Islet of Langerhans (tissue), 1 donor: ENCODE results near the gene KRT38.
"Not testable (repeated sequence)": the region's sequence is repeated elsewhere in the genome, so short reads cannot be mapped to it uniquely, and the experiment has no call there.

Source experiments
- FAIRE-seq: peaks from one replicate; lab custom pipeline; 2011; peaks lifted over from hg19 to GRCh38; lab: Jason Lieb, UNC

KRT38 gene

DNA sequence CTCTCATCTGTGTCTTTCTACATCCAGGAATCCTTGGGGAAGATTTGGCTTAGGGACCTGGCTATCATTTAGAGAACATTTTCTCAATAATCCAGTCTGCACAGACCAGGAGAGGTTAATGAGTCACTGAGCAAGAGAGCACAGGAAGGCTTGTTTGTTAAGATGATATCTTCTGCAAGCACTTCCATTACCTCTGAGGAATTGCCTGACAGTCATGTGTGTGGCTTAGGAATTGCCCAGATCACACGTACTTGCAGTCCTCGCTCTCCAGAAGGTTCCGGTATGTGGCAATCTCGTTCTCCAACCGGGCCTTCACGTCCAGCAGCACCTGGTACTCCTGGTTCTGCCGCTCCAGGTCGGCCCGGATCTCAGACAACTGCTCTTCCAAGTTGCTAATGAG lies 19.7 kb downstream of the KRT38 start:
- FAIRE-seq = no peak

DNA sequence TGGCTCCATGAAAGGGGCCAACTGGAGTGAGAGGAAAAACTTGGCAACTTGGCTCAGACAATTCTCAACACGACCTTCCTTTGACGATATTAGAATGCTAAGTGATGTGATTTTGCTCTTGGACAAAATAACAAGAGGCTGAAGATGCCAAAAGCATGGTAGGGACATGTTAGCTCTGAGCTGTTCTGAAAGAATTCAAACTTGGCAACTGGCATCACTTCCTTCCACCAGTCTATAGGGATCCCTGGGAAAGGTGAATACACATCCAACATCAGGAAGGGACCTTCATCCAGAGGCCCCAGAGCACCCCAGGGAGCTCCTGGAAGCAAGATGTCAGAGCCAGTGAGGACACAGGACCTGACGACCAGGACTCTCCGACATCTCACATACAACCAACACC lies 20.6 kb downstream of the KRT38 start:
- no peak for FAIRE-seq

DNA sequence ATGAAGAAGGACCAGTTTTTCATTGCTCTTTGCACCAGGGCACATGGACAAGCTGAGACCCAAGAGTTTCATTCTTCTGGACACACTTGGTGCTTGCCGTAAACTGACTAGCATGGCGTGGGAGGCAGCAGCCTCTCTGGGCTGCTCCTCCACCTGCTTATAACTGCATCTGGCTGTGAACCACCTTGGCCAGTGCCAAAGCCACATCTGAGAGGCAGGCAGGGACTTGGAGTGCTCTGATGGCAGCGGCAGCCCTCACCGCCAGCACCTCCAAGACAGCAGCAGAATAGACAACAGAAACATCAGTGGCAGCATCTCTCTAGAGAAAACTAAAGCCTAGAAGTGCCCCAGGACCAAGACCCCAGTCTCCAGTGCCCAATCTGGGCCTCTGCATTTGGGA lies 21.1 kb downstream of the KRT38 start:
- FAIRE-seq = no peak

DNA sequence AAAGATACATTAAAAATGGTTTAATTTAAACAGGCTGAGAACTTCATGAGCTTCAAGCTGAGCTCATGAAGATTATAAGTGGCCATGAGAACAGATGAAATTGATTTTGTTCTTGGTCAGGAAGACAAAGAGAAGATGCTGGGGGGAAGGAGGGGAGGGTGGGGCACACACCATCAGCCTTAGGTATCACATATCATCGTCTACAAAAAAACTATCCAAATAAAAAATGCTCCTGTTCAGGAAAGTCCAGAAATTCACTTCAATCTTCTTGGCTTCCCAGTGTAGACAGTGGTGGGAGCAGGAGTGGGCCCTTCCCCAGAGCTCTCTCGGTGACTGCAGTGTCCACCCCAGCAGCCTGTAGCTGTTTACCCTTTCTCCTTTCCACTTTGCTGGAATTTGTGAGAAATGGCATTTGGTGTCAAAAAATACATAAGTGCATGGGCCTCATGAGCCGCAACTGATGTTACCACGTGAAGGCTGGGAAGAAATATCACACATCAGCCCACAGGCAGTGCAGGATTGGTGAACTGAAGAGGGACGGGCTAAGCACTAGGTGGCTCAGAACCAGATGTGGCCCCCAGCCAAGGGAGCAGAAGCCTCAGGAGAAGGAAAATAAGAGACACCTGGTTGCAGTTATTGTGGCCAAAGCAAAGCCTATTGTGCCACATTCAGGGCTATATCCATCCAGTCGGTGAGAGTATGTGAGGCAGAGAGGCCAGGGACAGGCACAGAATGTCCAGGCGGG lies 22.5 kb downstream of the KRT38 start:
- FAIRE-seq = no peak

DNA sequence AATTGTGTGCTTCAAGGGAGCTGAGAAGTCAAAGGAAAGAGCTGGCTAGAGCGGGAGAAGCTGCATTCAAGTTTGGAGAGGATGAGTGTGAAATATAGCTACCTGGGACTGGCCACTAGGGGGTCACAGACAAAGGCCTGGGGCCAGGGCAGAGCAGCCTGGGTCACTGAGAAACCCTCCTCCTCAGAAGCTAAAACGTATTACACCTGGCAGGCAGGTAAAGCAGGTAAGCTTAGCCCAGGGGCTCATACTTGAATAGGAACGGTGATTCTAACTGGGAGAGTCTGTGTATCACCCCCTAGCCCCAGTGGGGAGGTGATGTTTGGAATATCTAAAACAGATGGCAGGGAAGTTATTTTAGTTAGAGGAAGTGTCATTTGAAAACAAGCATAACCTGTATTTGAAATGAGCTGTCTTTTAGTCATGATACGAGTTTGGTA lies 23.2 kb downstream of the KRT38 start:
- no peak for FAIRE-seq

DNA sequence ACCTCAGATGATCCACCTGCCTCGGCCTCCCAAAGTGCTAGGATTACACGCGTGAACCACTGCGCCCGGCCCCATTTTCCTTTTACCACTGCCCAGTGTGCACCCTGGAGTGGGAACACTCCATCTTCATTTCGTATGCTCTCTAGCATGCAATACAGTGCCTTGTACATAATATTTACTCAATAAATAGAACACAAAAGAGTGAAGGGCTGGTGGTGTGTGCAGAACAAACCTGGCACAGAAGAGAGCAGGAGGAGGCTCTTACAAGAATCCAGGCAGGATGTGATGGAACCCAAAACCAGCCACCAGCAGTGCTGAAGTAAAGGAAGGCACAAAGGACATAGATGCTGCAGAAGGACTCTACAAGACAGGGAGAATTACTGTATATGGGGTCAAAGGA lies 23.7 kb downstream of the KRT38 start:
- no peak for FAIRE-seq

GRCh38 chr17:41416479-41416878 lies 24.3 kb downstream of the KRT38 start:
- no peak for FAIRE-seq

GRCh38 chr17:41415833-41416335 lies 24.9 kb downstream of the KRT38 start:
- FAIRE-seq = no peak

DNA sequence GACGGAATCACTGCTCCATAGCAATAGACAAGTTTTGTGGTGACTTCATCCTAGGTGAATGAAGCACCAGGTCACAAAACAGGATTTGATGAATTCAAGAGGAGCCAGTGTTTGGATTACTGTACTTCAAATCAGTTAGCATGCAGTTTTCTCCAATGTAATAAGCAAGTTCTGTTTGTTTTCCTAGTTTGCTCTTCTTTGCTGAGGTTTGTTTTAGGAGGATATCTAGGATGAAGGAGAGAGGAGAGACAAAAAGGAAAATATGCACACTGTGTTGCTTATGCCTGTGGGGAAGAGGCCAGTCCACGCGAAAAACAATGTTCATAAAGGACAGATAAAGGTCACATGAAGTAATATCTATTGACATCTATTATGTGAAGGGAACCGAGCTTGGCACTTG lies 25.4 kb downstream of the KRT38 start:
- no peak for FAIRE-seq

GRCh38 chr17:41413982-41414381 lies 26.8 kb downstream of the KRT38 start:
- no peak for FAIRE-seq

DNA sequence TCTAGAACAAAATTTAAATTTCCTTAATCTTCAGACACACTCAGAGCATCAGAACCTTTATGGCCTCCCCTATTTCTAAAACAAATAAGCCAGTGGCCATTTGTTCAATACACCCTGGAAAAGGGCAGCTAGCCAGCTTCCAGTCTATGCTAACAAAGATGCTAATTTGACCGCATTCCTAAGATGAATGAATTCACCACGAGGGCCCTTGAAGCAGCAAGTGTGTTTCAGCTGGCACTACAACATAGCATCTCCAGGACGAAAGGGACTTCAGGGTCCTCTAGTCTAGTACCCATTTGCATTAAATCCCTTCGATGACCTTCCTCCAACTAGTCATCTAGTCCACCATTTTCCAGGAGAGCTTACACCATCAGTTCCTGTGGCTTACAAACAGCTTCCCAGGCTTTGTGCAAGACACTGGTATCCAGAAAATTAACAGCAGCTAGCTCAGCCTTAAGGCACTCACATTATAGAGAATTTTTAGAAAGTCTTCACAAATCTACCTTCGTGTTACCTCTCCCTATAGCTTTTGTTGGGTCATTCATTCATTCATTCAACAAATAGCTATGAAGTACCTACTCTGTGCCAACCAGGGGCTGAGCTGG lies 27.3 kb downstream of the KRT38 start:
- no peak for FAIRE-seq

DNA sequence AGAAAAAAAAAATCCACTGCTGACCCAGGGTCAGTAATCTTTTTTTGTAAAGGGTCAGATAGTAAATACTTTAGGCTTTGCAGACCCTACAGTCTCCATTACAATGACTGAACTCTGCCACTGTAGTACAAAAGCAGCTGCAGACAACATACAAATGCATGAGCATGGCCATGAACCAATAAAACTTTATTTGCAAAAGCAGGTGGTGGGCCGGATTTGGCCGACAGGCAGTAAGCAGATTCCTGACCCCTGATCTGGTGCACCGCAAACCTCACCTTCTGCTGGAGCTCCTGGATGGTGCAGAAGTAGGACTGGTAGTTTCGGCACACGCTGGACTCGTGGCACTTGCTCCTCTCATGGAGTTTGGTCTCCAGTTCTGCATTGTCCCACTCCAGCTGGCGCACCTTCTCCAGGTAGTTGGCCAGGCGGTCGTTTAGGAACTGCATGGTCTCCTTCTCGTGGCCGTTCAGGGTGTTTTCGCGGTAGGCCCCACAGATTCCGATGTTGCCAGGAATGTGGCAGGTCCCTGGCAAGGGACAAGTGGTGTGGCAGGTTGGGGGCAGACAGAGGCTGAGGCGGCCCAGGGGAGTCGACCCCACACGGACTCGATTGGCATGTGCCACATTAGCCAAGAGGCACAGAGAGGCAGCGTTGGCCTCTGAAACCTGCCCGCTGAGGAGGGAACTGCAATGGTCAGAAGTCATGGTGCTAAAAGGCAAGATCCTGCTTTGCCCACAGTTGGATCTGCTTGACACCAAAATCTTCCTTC lies 29.5 kb downstream of the KRT38 start:
- FAIRE-seq = no peak

DNA sequence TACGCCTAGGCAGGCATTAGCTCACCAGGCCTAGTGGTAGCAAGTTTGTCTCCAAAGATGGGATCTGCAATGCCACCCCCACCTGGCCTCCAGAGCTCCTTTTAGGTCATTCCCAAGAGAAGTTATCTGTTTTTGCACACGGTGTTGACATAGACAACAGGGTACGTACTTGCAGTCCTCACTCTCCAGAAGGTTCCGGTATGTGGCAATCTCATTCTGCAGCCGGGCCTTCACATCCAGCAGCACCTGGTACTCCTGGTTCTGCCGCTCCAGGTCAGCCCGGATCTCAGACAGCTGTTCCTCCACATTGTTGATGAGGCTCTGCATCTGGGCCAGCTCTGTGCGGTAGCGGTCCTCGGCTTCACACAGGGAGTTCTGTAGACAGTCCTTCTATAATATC lies 33.6 kb downstream of the KRT38 start:
- no peak for FAIRE-seq

DNA sequence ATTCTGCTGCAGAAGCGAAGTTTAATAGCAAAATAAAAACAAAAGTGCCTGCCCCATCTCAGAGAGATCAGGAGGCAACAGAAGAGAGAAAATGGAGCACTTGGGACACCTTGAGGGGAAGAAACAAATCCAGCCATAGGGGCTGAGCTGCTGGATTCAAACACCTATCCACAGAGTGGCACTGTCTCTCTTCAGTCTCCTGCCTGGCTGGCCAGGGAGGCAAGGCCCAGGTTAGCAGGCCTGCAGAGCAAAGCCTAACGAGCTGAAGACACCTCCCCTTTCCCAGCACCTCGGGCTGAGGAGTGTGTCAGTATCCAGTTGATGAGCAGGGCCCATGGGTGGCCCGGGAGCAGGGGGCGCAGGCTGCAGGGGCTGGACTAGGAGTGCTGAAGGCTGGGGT lies 34.6 kb downstream of the KRT38 start:
- no peak for FAIRE-seq

- FAIRE-seq = no peak
Observed at GRCh38 chr17:41404024-41404671, 36.6 kb downstream of the KRT38 start.

DNA sequence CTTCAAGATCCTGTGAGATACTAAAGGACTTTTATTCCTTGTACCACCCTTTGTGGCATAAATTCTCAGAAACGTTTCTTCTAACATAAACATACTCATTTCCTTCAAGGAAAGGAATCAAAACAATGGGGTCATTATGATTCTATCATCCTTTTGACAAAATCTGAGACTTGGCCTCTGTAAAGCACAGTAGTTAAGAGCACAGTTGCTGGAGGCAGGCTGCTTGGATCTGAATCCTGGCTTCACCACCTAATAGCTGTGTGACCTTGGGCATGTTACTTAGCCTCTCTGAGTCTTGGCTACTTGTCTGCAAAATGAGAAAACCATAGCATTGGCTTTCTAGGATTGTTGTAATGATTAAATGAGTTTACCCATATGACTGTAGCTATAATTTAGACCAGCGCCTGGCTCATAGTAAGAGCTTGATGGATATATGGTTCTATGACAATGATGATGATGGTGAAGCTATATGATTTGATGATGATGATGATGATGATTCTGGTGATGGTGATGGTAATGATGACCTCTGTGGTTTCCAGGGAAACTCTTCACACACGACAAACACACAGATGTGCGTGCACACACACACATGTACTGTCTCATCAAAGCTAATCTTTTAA lies 37.3 kb downstream of the KRT38 start:
- no peak for FAIRE-seq

DNA sequence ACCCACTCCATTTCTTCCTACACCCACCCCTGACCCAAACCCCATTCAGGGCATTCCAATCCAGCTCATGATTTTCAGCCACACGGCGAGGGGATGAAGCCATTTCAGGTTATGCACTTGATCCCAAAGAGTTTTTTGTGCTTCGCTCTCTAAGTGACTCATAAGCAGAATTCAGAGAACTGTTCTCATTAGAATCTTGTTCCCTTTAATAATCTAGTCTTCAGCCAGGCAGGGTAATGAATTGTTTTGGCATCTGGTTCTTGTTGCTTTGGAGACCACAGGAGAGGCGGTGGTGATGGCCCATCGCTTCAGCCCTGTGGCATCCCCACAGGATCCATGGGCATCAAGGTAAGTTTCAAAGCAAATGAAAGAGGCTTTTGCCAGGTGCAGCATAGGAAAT lies 38.6 kb downstream of the KRT38 start:
- FAIRE-seq = no peak

DNA sequence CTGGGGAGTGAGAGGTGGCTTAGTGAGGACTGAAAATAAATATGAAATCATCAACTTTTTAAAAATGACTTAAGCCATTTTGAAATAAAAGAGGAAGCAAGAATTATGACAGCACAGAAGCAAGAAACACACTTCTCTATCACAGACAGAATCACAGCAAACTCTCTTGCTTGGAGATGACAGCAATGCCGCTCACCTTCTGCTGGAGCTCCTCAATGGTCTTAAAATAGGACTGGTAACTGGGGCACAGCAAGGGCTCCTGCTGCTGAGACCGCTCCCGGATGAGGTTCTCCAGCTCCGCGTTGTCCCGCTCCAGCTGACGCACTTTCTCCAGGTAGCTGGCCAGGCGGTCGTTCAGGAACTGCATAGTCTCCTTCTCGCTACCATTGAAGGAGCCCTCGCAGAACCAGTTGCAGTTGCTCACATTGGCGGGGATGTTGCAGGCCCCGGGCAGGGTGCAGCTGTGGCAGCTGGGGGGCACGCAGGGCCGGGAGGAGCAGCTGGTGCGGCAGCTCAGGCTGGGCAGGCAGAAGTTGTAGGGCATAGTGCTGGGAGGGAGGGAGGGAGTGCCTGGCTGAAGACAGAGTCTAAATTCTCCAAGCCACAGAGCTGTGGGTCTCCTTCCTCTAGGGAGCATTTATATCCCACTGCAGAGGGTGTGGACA lies 43.7 kb downstream of the KRT38 start, which contains the start of gene KRT31:
KRT31 (minus strand) TSS at position 613 of the 665 bp plus-strand sequence; CDS start at position 544, 69 bp downstream.
- FAIRE-seq = no peak

- FAIRE-seq = no peak
Observed at GRCh38 chr17:41396340-41396739, 44.4 kb downstream of the KRT38 start.

- no peak for FAIRE-seq
Observed at GRCh38 chr17:41395611-41396010, 45.2 kb downstream of the KRT38 start.

DNA sequence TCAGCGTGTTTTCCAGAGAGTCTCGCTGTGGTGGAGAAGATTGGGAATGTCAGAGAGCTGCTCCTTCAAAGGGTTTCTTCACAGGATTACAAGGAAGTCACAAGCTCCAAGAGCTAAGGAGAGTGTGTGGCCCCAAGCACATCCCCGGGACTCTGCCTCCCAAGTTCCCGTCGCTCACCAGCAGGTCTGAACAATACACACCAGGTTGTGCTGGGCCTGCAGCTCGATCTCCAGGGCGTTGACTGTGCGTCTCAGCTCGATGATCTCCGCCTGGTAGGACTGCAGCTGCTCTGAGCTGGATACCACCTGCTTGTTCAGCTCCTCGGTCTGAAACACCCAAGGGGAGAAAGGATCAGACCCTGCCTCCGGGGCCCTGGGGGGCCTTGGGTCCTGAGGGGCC lies 45.7 kb downstream of the KRT38 start:
- FAIRE-seq = not testable (repeated sequence)
